TTC549 (cell line): Measurements from ENCODE around the gene ZDHHC14.
"Not testable (repeated sequence)": the region's sequence is repeated elsewhere in the genome, so short reads cannot be mapped to it uniquely, and the experiment has no call there.

Experiments used
- FAIRE-seq: peaks from 2 replicates; lab custom pipeline; 2012; peaks lifted over from hg19 to GRCh38; lab: Jason Lieb, UNC

Gene ZDHHC14

GRCh38 chr6:157552820-157553485, 172.0 kb downstream of the ZDHHC14 start:
- no peak for FAIRE-seq

- no peak for FAIRE-seq
Measured at GRCh38 chr6:157554747-157555146, 173.8 kb downstream of the ZDHHC14 start.

GRCh38 chr6:157555455-157556143, 174.6 kb downstream of the ZDHHC14 start:
- no peak for FAIRE-seq

DNA sequence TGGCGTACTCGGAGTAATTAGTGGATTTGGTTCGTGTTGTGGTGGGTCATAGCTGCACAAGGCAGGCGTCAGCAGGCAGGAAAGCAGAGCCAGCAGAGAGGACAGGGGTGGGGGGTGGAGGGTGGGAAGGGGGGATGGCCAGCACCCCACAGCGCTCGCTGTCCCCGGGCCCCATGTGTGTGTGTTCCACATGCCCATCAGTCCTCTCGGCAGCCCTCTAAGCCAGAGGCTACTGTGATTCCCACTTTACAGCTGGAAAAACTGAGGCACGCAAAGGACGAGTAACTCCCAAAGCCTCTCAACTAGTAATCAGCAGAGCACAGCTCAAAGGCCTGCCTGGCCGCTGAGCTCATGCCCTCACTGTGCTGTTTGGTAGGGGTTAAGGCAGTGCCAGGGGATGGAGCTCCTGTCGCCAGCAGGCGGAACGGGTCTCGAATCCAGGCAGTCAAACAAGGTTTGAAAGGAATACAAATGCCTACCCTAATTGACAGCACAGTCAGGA, 175.2 kb downstream of the ZDHHC14 start:
- FAIRE-seq, result no peak

GRCh38 chr6:157556671-157557430, 175.9 kb downstream of the ZDHHC14 start:
- FAIRE-seq, result no peak

DNA sequence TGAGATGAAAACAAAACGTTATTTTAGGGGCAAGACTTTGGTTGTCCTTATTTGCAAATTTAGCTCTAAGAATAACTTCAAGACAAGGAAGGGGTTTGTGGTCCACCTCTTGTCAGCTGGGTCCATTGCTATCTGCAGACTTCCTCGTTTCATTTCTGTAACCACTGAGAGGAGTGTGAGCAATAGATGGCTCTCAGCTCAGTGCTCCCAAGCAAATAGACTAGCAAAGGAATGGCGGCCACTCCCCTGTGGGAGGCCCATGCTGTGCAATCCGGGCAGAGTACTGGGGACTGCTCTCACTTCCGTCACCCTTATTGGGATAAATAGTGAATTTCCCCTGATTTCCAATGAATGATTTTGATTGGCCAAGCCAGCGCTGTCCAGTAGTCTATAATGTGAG, 176.6 kb downstream of the ZDHHC14 start:
- no peak for FAIRE-seq

- no peak for FAIRE-seq
Measured at GRCh38 chr6:157558049-157558448, 177.1 kb downstream of the ZDHHC14 start.

GRCh38 chr6:157558487-157559200, 177.7 kb downstream of the ZDHHC14 start:
- no peak for FAIRE-seq

- FAIRE-seq, result no peak
Measured at GRCh38 chr6:157559201-157559756, 178.3 kb downstream of the ZDHHC14 start.

DNA sequence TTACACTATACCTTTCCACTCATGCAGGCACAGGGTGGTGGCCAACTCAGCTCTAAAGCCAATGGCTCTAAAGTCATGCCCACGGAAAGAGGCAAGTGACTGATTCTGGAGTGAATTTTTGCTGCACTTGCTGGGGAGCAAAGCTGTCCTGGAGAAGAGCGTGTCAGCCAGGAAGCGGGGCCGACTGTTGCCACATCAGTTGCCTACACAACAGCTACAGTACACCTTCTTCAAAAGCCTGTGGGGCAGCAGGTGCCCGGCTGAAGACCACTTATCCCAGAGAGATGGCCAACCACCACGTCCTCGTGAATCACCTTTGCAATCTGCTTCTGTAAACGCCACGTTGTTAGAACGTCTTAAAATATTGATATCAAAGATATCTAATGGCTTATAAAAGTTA, 179.1 kb downstream of the ZDHHC14 start:
- FAIRE-seq, result not testable (repeated sequence)

GRCh38 chr6:157560691-157561413, 179.9 kb downstream of the ZDHHC14 start:
- no peak for FAIRE-seq

- FAIRE-seq, result no peak
Measured at GRCh38 chr6:157561414-157561790, 180.4 kb downstream of the ZDHHC14 start.

GRCh38 chr6:157561929-157562810, 181.2 kb downstream of the ZDHHC14 start:
- FAIRE-seq, result no peak

DNA sequence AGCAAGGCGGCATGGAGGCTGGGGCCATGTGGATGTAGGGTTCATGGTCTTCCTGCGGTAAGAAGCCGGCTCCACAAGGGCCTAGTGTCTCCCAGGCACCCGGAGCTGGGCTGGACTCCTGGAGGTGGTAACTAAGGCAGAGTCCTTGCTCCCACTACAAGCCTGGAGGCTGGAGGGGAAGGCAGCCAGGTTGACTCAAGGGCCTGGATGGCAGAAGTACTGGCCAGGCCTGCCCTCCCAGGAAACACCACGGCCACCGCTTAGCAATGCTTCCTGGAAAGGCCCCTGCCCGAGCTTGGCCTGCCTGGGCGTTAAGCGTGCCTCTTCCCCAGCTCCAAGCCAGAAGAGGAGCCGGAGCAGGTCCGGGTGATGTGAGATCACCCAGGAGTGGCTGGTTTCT, 182.0 kb downstream of the ZDHHC14 start:
- FAIRE-seq, result no peak

DNA sequence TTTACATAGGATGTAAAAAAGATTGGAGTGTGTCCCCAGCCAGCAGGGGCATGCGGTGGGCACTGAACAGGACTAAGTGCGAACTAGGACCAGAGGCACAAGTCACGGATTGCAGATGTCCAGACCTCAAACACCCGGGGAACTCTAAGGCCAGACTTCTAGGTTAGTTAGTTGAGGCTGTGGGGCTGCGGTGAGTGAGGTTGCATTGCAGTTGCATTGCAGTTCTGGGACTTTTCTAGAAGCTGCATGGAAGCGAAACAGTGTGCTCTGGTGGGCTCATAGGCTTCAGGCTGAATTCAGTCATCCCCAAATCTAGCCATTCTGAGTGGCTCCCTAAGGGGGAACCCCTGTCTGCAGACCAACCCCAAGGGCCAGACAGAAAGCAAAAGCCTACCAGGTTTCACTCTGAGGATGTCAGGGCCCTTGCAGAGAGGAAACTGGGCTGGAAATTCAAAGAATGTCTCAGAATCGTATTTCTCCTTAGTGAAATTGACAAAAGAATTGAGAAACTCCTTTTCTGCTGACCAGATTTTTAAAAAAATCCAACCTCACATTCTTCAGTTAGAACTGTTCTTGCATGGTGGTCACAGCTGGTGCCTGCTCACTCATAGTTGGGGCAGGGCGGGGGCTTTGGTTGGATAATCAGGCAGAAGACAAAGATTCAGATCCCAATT, 182.8 kb downstream of the ZDHHC14 start:
- no peak for FAIRE-seq

GRCh38 chr6:157568702-157569101, 187.7 kb downstream of the ZDHHC14 start:
- no peak for FAIRE-seq

DNA sequence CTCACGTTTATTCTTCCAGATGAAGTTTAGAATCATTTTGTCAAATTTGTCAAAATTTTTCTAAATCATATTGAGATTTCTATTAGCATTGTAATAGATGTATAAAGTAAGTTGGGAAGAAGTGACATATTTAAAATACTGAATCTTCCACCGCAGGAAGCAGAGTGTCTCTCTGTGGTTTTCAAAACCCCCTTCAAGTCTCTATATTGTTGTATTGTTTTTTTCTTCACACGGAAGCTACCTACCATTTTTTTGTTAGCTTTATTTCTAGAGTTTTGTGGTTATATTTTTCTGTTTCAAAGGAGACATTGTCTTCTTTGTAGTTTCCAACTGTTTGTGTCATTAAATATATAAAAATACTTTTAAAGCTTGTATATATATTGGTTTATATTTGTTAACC, 188.6 kb downstream of the ZDHHC14 start:
- no peak for FAIRE-seq

DNA sequence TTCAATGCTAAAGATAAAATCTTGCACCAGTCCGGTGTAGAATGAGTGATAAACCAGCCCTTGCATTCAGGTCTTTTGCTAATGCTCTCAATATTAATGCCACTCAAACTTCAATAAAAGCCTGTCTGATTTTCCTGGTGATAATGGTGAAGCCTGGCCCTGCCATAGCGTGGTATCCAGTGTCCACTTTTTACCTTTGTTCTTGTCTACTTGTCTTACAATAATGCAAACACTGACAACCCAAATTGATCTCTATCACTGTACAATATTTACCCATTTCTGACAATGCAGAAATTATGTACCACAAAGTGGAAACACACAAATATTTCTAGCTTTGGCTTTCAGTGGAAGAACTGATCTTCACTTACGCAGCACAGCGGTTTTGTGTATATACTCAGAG, 189.1 kb downstream of the ZDHHC14 start:
- no peak for FAIRE-seq

DNA sequence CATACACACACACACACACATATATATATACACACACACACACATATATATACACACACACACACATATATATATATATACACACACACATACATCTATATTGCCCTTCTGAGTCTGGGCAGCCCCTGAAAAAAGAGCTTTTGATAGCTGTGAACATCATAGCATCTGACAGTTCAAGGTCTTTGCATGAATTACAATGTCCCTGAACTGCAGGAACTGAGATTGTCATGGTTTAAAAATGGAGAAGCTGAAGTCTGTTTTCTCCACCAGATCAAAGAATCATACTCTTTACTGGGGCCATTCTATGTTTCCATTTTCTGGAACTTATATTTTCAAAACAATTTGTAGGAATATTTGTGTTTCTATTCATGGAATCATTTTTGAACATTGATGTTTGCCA, 189.8 kb downstream of the ZDHHC14 start:
- no peak for FAIRE-seq

DNA sequence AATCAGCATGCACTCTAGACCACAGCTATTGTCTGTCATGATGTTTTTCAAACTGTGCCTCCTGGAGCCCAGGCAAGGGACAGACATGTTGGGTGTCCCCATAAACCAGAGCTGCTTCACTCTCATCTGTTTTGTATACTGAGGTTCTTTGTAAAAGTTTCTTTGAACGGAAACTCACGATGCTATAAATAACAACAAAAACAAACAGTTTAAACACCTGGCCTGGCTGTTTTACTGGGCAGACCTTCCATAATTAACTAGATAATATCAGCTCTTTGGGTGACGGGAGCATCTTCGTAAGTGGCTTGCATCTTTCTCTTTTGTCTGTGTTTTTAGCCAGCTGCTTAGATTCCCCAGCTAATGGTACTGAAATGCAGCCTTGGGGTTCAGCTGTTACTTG, 190.3 kb downstream of the ZDHHC14 start:
- no peak for FAIRE-seq
